Erythroblast (primary cell): ENCODE data around the gene KRT5.

Experiments used
- DNase-seq, 2 experiments: peaks; one replicate each; lab custom pipeline; 2025; lab: John Stamatoyannopoulos, UW
- GATA1 ChIP-seq: IDR thresholded peaks from 2 replicates; pipeline ENCODE4 v1.6.1; 2011; ENCODE audit warnings: low read depth, mild to moderate bottlenecking, control low read depth, low read length, moderate library complexity
- POLR2A ChIP-seq: IDR thresholded peaks from 2 replicates; pipeline ENCODE4 v1.6.1; 2011; ENCODE audit warnings: mild to moderate bottlenecking, low read length

The KRT5 gene

GRCh38 chr12:52486166-52487105 lies 33.8 kb downstream of the KRT5 start:
- DNase-seq: no peak
- TF ChIP-seq POLR2A (no peak), GATA1 (no peak)

GRCh38 chr12:52480073-52480472 lies 40.1 kb downstream of the KRT5 start:
- TF ChIP-seq GATA1 (no peak), POLR2A (no peak)
- no peak for DNase-seq

GRCh38 chr12:52477651-52478050 lies 42.5 kb downstream of the KRT5 start:
- DNase-seq: no peak
- TF ChIP-seq POLR2A: no peak
- TF ChIP-seq GATA1: no peak

GRCh38 chr12:52474212-52474611 lies 46.0 kb downstream of the KRT5 start:
- DNase-seq: no peak
- TF ChIP-seq GATA1: no peak
- no peak for TF ChIP-seq POLR2A

GRCh38 chr12:52473768-52474167 lies 46.4 kb downstream of the KRT5 start, which contains the start of gene KRT6C:
Gene KRT6C, minus strand, starts transcription at chr12:52473805. Its CDS starts 68 bp downstream, at chr12:52473737.
- DNase-seq: no peak
- TF ChIP-seq POLR2A: no peak
- TF ChIP-seq GATA1: no peak

- DNase-seq: no peak
- TF ChIP-seq GATA1 (no peak), POLR2A (no peak)
Observed at GRCh38 chr12:52469853-52470252, 50.3 kb downstream of the KRT5 start.

- DNase-seq: no peak
- TF ChIP-seq POLR2A: no peak
- TF ChIP-seq GATA1: no peak
Observed at GRCh38 chr12:52464897-52465296, 55.3 kb downstream of the KRT5 start.
